WTC11 (cell line): ENCODE measurements around the gene CLRN3.

ENCODE experiments used
- CREB1 ChIP-seq: sonication (generic); formaldehyde crosslinking; IDR thresholded peaks from 2 replicates; pipeline ENCODE4 v1.8.0; 2023; ENCODE audit warnings: mild to moderate bottlenecking, missing genetic modification reagents
- ESRRA ChIP-seq: sonication (generic); formaldehyde crosslinking; IDR thresholded peaks from 2 replicates; pipeline ENCODE4 v1.8.1; 2022; ENCODE audit warnings: mild to moderate bottlenecking, missing genetic modification reagents, borderline replicate concordance
- JUN ChIP-seq: sonication (generic); formaldehyde crosslinking; IDR thresholded peaks from 2 replicates; pipeline ENCODE4 v1.8.0; 2023; ENCODE audit warnings: mild to moderate bottlenecking, missing genetic modification reagents
- MAX ChIP-seq: sonication (generic); formaldehyde crosslinking; IDR thresholded peaks from 2 replicates; pipeline ENCODE4 v1.8.0; 2022; ENCODE audit warnings: mild to moderate bottlenecking, missing genetic modification reagents
- NR3C1 ChIP-seq: sonication (generic); formaldehyde crosslinking; conservative IDR thresholded peaks from 2 replicates; pipeline ENCODE4 v1.8.1; 2023; ENCODE audit warnings: low read depth, mild to moderate bottlenecking, missing genetic modification reagents
- ZBTB21 ChIP-seq: sonication (generic); formaldehyde crosslinking; IDR thresholded peaks from 2 replicates; pipeline ENCODE4 v1.8.1; 2023; ENCODE audit warnings: mild to moderate bottlenecking, missing genetic modification reagents, borderline replicate concordance
- ZNF232 ChIP-seq: sonication (generic); formaldehyde crosslinking; IDR thresholded peaks from 2 replicates; pipeline ENCODE4 v1.8.0; 2022; ENCODE audit warnings: mild to moderate bottlenecking, missing genetic modification reagents
- TF ChIP-seq, protein P1 (sequence below): fragments of 200-600 bp; IDR thresholded peaks from 2 replicates; pipeline ENCODE4 v1.8.0; 2022; ENCODE audit warnings: antibody characterized with exemption
- TF ChIP-seq, protein P2 (sequence below): sonication (generic); formaldehyde crosslinking; IDR thresholded peaks from 2 replicates; pipeline ENCODE4 v1.8.1; 2023; ENCODE audit warnings: mild to moderate bottlenecking, missing genetic modification reagents, moderate library complexity
- TF ChIP-seq, protein P3 (sequence below): fragments of 250-450 bp; sonication (Bioruptor Pico); IDR thresholded peaks from 2 replicates; pipeline ENCODE4 v1.9.0; 2021; ENCODE audit warnings: mild to moderate bottlenecking, borderline replicate concordance

GRCh38 chr10:127911867-127912257 lies 19.1 kb upstream of the CLRN3 start:
- TF ChIP-seq ZBTB21 (CRISPR knock-in tag) (no peak), MAX (CRISPR knock-in tag) (no peak), CREB1 (no peak), JUN (CRISPR knock-in tag) (no peak), ZNF232 (CRISPR knock-in tag) (no peak), ESRRA (CRISPR knock-in tag) (no peak), NR3C1 (CRISPR knock-in tag) (no peak)
- TF ChIP-seq, protein P1, sequence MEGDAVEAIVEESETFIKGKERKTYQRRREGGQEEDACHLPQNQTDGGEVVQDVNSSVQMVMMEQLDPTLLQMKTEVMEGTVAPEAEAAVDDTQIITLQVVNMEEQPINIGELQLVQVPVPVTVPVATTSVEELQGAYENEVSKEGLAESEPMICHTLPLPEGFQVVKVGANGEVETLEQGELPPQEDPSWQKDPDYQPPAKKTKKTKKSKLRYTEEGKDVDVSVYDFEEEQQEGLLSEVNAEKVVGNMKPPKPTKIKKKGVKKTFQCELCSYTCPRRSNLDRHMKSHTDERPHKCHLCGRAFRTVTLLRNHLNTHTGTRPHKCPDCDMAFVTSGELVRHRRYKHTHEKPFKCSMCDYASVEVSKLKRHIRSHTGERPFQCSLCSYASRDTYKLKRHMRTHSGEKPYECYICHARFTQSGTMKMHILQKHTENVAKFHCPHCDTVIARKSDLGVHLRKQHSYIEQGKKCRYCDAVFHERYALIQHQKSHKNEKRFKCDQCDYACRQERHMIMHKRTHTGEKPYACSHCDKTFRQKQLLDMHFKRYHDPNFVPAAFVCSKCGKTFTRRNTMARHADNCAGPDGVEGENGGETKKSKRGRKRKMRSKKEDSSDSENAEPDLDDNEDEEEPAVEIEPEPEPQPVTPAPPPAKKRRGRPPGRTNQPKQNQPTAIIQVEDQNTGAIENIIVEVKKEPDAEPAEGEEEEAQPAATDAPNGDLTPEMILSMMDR = no peak
- TF ChIP-seq, protein P2, sequence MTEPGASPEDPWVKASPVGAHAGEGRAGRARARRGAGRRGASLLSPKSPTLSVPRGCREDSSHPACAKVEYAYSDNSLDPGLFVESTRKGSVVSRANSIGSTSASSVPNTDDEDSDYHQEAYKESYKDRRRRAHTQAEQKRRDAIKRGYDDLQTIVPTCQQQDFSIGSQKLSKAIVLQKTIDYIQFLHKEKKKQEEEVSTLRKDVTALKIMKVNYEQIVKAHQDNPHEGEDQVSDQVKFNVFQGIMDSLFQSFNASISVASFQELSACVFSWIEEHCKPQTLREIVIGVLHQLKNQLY (CRISPR knock-in tag) = no peak
- TF ChIP-seq, protein P3, sequence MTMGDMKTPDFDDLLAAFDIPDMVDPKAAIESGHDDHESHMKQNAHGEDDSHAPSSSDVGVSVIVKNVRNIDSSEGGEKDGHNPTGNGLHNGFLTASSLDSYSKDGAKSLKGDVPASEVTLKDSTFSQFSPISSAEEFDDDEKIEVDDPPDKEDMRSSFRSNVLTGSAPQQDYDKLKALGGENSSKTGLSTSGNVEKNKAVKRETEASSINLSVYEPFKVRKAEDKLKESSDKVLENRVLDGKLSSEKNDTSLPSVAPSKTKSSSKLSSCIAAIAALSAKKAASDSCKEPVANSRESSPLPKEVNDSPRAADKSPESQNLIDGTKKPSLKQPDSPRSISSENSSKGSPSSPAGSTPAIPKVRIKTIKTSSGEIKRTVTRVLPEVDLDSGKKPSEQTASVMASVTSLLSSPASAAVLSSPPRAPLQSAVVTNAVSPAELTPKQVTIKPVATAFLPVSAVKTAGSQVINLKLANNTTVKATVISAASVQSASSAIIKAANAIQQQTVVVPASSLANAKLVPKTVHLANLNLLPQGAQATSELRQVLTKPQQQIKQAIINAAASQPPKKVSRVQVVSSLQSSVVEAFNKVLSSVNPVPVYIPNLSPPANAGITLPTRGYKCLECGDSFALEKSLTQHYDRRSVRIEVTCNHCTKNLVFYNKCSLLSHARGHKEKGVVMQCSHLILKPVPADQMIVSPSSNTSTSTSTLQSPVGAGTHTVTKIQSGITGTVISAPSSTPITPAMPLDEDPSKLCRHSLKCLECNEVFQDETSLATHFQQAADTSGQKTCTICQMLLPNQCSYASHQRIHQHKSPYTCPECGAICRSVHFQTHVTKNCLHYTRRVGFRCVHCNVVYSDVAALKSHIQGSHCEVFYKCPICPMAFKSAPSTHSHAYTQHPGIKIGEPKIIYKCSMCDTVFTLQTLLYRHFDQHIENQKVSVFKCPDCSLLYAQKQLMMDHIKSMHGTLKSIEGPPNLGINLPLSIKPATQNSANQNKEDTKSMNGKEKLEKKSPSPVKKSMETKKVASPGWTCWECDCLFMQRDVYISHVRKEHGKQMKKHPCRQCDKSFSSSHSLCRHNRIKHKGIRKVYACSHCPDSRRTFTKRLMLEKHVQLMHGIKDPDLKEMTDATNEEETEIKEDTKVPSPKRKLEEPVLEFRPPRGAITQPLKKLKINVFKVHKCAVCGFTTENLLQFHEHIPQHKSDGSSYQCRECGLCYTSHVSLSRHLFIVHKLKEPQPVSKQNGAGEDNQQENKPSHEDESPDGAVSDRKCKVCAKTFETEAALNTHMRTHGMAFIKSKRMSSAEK (CRISPR knock-in tag) = no peak
